Activated T-helper 2 cell treated with anti-CD3 and anti-CD28 coated beads, Interferon-gamma antibody, Interleukin-2, Interleukin-4, amounts not matched to agents 10 μg/mL and 5 μg/mL and 100 μg/mL, durations not matched to agents 14 hours and 24 hours and 36 hours (primary cell): Measurements from ENCODE around the gene SLC35E4. TPM values are rescaled to one million over a fixed set of nuclear protein-coding genes. Genes with fewer than 3 reads are reported as not detected.

Experiments
- DNase-seq: peaks from one replicate; pipeline ENCODE4 v3.0.0; 2021; ENCODE audit warnings: low spot score
- H3K27ac Mint-ChIP-seq: one replicate; pipeline ENCODE4 v1.8.0; 2021; ENCODE audit warnings: mixed read lengths
- H3K27me3 Mint-ChIP-seq: one replicate; pipeline ENCODE4 v1.8.0; 2021; ENCODE audit warnings: low read depth, mixed read lengths
- H3K36me3 Mint-ChIP-seq: one replicate; pipeline ENCODE4 v1.8.0; 2021; ENCODE audit warnings: low read depth, mixed read lengths
- H3K4me1 Mint-ChIP-seq: one replicate; pipeline ENCODE4 v1.8.0; 2021; ENCODE audit warnings: low read depth, mixed read lengths
- H3K4me3 Mint-ChIP-seq: one replicate; pipeline ENCODE4 v1.8.0; 2021; ENCODE audit warnings: low read depth, mild to moderate bottlenecking, moderate library complexity, mixed read lengths
- H3K9me3 Mint-ChIP-seq: one replicate; pipeline ENCODE4 v1.8.0; 2021; ENCODE audit warnings: mixed read lengths
- intact Hi-C: fragments of 100-400 bp; cut with micrococcal nuclease; formaldehyde crosslinking; loops from one replicate; pipeline ENCODE4 v1.15.1; 2023
- total RNA-seq: library from RNA; stranded (reverse); gene quantifications from 2 replicates; pipeline ENCODE4 v1.2.3, GENCODE V29; 2022

The SLC35E4 gene
- total RNA-seq, 1 donor from 2014 or later, result 8.3 TPM

DNA sequence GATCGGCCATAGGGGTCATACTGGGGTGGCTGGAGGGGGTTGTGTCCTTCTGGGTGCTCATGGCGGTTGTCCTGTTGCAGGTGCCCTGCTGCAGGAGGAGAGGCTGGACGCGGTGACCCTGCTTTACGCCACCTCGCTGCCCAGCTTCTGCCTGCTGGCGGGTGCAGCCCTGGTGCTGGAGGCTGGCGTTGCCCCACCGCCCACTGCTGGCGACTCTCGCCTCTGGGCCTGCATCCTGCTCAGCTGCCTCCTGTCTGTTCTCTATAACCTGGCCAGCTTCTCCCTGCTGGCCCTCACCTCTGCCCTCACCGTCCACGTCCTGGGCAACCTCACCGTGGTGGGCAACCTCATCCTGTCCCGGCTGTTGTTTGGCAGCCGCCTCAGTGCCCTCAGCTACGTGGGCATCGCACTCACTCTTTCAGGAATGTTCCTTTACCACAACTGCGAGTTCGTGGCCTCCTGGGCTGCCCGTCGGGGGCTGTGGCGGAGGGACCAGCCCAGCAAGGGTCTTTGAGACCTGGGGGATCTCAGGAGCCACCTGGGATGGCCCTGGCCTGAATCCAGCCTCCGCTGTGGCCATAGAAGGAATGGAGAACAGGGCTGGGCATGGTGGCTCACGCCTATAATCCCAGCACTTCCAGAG, 11.1 kb downstream of the SLC35E4 start:
- intact Hi-C loops, result loop anchor here (5.0 kb wide), 1 partner anchor 39 kb away; the partner anchor contains the start of gene TCN2
- Mint-ChIP-seq H3K27ac (no peak overlapping the region), H3K36me3 (peaks cover 9% of the 10 kb centered on the region), H3K27me3 (no peaks in the 10 kb centered on the region), H3K4me1 (peaks cover 41% of the 10 kb centered on the region), H3K9me3 (no peaks in the 10 kb centered on the region), H3K4me3 (no peak overlapping the region)
- no peak for DNase-seq

DNA sequence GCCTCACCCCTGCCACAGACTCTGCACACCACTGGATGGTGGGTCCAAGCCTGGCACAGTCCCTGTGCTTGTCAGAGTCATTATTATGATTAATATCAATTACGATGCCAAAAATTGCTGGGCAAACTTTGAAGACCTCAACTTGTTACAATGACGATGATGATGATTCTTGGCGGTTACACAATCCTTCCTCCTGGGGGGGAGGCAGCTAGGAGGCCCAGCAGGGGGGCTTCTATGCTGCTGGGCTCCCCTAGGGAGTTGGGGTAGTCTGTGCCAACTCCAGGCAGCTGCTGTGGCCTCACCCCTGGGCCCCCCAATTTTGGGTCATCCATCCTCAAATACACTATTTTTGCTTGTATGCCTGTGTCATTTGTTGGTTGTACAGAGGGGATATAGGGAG, 12.0 kb downstream of the SLC35E4 start:
- no peak for DNase-seq
- no peaks in the 10 kb centered on the region for H3K27me3 Mint-ChIP-seq
- no peak overlapping the region for H3K27ac Mint-ChIP-seq
- H3K9me3 Mint-ChIP-seq, result no peaks in the 10 kb centered on the region
- peaks cover 49% of the 10 kb centered on the region for H3K4me1 Mint-ChIP-seq
- H3K36me3 Mint-ChIP-seq, result peaks cover 9% of the 10 kb centered on the region
- no peak overlapping the region for H3K4me3 Mint-ChIP-seq
- intact Hi-C loops, result loop anchor here (5.0 kb wide), 1 partner anchor 40 kb away; the partner anchor contains the start of gene TCN2

DNA sequence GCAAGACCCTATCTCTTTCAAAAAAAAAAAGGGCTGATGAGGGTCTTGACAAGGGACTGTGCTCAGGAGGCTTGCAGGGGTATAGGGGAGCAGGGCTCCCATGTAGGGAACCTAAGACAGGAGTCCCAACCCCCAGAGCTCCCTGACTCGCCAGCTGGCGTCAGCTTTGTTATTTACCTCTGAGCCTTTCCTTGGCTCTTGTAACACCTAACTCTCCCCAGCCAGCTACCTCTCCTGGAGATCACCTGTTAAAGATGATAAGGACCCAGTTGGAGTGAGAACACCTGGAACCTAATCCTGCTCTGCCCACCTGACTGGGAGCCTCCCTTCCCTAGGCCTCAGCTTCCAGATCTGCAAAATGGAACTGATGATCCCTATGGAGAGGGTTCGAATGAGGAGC, 13.2 kb downstream of the SLC35E4 start:
- H3K4me1 Mint-ChIP-seq, result peaks cover 45% of the 10 kb centered on the region
- intact Hi-C loops, result loop anchor here (1.0 to 5.0 kb wide), 4 partner anchors 14 to 93 kb away; partner anchors contain the start of genes DUSP18, SLC35E4 and TCN2
- H3K27me3 Mint-ChIP-seq, result no peaks in the 10 kb centered on the region
- peak overlapping the region; percentile 83 for H3K27ac Mint-ChIP-seq
- no peak overlapping the region for H3K4me3 Mint-ChIP-seq
- H3K36me3 Mint-ChIP-seq, result peaks cover 9% of the 10 kb centered on the region
- no peak for DNase-seq
- no peaks in the 10 kb centered on the region for H3K9me3 Mint-ChIP-seq

DNA sequence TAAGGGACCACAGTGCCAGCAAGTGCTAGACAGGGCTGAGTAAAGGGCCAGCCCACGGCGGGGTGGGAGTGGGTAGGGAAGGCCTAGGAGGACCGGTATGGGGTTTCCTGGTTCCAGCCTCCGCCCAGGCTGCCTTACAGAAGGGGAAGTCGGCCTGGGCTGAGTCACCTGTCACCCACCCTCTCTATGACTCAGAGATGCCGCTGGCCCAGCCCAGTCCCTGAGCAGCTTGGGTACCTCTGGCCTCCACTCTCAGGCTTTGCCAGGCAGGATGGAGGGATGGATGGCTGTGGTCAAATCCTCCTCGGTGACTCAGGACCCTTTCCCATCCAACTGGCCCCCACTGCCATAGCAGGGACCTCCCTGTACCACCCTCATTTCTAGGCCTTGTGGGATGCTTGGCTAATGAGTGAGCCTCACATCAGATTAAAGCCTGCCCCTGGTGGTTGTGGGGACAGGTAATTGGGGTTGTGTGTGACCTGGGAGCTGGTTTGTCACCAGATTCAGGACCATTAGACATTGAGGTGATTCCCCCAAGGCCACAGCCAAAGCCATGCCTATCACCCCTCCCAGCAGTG, 13.9 kb downstream of the SLC35E4 start:
- no peak overlapping the region for H3K4me3 Mint-ChIP-seq

DNA sequence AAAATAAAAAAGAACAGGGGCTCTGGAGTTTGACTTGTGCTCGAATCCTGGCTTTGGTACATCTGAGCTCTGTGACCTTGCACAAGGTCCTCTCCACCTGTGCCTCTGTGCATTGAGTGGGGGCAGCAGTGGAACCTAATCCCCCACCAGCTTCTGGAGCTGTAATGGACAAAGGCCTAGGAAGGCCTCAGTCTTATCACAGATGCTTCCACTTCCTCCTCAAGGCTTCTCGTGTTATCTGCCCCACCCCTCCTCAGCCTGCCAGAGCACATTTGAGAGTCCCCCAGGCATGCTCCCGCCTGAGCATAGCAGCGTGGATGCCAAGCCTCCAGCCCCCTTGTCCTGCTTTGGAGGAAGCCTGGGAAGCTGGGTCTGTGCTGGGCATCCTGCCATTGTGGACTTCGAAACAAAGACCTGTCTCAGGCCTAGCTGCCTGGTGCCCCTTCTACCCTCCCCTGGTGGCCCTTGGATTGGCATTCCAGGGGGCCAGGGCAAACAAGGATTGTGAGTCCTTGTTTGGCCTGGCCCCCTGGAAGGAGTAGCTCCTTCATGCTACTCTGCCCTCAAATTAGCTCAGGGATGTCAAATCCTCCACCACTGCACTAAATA, 15.0 kb downstream of the SLC35E4 start:
- no peak for DNase-seq
- peak overlapping the region; percentile 33 for H3K27ac Mint-ChIP-seq
- H3K27me3 Mint-ChIP-seq, result no peaks in the 10 kb centered on the region
- H3K36me3 Mint-ChIP-seq, result peaks cover 12% of the 10 kb centered on the region
- H3K4me1 Mint-ChIP-seq, result peaks cover 36% of the 10 kb centered on the region
- intact Hi-C loops, result no loop called here
- no peak overlapping the region for H3K4me3 Mint-ChIP-seq
- H3K9me3 Mint-ChIP-seq, result no peaks in the 10 kb centered on the region

More for the DNA sequence above, 13.9 kb downstream of the SLC35E4 start:
- H3K36me3 Mint-ChIP-seq, result peaks cover 12% of the 10 kb centered on the region
- peak; percentile 65 for DNase-seq
- peak overlapping the region; percentile 83 for H3K27ac Mint-ChIP-seq
- peaks cover 39% of the 10 kb centered on the region for H3K4me1 Mint-ChIP-seq
- no peaks in the 10 kb centered on the region for H3K27me3 Mint-ChIP-seq
- no peaks in the 10 kb centered on the region for H3K9me3 Mint-ChIP-seq
- intact Hi-C loops, result loop anchor here (1.0 to 5.0 kb wide), 4 partner anchors 15 to 93 kb away; partner anchors contain the start of genes DUSP18, SLC35E4 and TCN2

DNA sequence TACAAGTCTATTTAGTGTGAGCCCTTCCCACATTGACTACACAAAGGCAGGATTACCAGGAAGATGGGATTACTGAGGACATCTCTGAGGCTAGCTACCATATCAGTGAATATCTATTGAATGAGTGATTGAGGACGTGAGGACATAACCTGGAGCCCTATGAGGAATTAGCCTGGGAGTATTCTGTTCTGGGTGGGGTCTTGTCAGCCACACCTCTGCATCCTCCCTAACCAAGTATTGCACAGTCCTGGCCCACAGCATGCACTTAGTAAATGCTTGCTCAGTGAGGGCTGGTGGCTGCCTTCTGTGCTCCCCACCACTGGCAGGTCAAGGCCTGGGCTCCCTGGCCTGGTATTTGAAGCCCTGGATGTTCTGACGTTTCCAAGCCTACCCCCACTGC, 17.3 kb downstream of the SLC35E4 start:
- Mint-ChIP-seq H3K9me3 (no peaks in the 10 kb centered on the region), H3K36me3 (peaks cover 9% of the 10 kb centered on the region), H3K27me3 (no peaks in the 10 kb centered on the region), H3K27ac (peak overlapping the region; percentile 29), H3K4me3 (no peak overlapping the region), H3K4me1 (peaks cover 33% of the 10 kb centered on the region)
- intact Hi-C loops, result no loop called here
- DNase-seq, result no peak

DNA sequence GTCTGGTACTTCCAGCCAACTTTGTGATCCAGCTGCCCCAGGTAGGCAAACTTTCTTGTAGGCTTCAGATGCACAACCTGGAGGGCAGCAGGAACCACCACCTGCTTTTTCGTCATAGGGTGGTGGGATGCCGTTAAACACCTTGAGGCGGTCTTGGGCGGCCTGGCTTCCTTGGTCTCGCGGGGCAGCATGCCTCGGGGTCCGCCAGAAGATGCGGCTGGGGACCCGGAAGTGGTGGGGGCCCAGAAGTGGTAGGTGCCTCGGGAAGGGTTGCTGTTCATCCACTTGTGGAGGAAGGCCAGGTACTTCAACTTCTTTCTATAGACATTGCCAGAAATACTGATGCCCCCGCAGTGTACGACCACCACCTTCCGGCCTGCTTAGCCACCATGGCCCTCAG, 18.8 kb downstream of the SLC35E4 start:
- Mint-ChIP-seq H3K27me3 (no peaks in the 10 kb centered on the region), H3K4me3 (no peak overlapping the region), H3K4me1 (peaks cover 24% of the 10 kb centered on the region), H3K27ac (no peak overlapping the region), H3K36me3 (peaks cover 3% of the 10 kb centered on the region), H3K9me3 (no peaks in the 10 kb centered on the region)
- intact Hi-C loops, result no loop called here
- no peak for DNase-seq

DNA sequence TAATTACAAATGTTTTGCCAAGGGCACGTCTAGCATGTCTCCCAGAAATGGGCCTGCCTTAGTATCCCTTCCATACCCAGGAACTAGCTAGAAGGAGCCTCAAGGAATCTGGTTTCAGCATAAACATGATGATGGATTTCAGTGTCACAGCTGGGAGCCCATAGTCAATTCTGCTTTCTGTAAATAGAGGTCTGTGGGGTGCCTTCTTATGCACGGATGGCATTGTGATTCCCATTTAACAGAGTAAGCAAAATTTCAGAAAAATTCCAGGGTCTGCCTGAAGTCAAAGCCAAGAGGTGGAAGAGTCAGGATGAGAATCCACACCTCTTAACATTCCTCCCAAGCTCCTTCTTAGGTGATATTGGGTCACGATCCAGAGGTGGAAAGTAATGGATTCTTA, 20.0 kb downstream of the SLC35E4 start:
- H3K27ac Mint-ChIP-seq, result no peak overlapping the region
- no peak for DNase-seq

DNA sequence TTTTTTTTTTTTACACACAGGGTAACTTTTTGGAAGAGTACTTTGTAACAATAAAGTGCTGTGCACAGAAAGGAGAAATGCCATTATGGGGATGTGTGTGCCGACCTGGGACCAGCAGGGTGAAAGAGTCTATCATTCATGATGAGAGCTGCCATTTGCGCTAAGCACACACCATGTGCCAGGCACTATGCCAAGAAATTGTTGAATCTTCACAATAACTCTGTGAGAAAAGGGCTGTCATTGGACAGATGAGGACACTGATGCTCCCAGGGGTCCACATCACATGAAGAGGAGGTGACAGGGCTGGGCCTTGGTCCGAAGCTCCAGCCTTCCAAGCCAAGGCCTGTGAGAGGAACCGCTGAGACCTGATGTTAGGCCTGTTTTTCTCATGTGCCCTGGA, 26.5 kb downstream of the SLC35E4 start:
- no peak for DNase-seq
- Mint-ChIP-seq H3K36me3 (peaks cover 32% of the 10 kb centered on the region), H3K27ac (no peak overlapping the region), H3K4me1 (peaks cover 11% of the 10 kb centered on the region), H3K9me3 (no peaks in the 10 kb centered on the region), H3K27me3 (no peaks in the 10 kb centered on the region), H3K4me3 (no peak overlapping the region)
- intact Hi-C loops, result no loop called here

More for the DNA sequence above, 20.0 kb downstream of the SLC35E4 start:
- H3K4me3 Mint-ChIP-seq, result no peak overlapping the region
- intact Hi-C loops, result no loop called here
- no peaks in the 10 kb centered on the region for H3K9me3 Mint-ChIP-seq
- peaks cover 13% of the 10 kb centered on the region for H3K36me3 Mint-ChIP-seq
- H3K27me3 Mint-ChIP-seq, result no peaks in the 10 kb centered on the region
- peaks cover 19% of the 10 kb centered on the region for H3K4me1 Mint-ChIP-seq

DNA sequence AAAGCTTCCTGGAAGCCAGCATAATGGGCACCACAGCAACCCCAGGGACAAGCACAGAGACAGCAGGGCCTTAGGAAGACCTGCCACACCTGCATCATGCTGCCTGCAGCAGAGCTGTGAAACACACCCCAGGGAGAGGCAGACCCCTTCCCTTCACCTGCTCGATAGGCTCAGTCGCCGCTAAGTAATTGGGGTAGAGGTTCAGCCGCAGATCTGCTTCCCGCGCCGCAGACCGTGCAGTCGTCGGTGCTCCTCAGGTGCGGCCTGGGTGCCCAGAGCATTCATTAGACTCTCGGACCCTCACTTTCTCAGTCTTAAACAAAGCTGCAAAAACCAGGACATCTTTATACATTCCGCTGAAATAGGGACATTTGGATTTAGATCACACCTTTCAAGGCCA, 29.2 kb downstream of the SLC35E4 start:
- intact Hi-C loops, result no loop called here
- H3K27me3 Mint-ChIP-seq, result peaks cover 7% of the 10 kb centered on the region
- no peak overlapping the region for H3K27ac Mint-ChIP-seq
- no peak overlapping the region for H3K4me3 Mint-ChIP-seq
- H3K36me3 Mint-ChIP-seq, result peaks cover 30% of the 10 kb centered on the region
- no peak for DNase-seq
- H3K9me3 Mint-ChIP-seq, result no peaks in the 10 kb centered on the region
- H3K4me1 Mint-ChIP-seq, result peaks cover 16% of the 10 kb centered on the region

DNA sequence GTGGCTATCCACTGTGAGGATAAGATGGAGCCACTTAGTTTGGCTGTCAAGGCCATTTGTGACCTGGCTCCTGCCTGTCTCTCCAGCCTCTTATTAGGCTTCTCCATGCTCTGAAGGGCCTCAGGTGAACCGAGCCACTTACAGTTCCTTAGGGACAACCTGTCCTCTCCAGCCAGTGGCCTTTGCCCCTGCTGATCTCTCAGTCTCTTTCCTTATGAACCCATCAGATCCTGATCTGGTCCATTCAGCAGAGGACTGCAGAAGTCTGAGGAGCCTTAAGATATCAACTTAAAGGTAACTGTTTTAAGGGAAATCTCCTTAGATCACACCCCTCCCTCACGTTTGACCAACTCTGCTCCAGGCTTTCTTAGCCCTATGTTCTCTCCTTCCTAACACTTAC, 29.7 kb downstream of the SLC35E4 start:
- Mint-ChIP-seq H3K27me3 (peaks cover 7% of the 10 kb centered on the region), H3K9me3 (no peaks in the 10 kb centered on the region), H3K4me3 (no peak overlapping the region), H3K36me3 (peaks cover 25% of the 10 kb centered on the region), H3K4me1 (peaks cover 16% of the 10 kb centered on the region), H3K27ac (no peak overlapping the region)
- DNase-seq, result no peak
- intact Hi-C loops, result no loop called here

DNA sequence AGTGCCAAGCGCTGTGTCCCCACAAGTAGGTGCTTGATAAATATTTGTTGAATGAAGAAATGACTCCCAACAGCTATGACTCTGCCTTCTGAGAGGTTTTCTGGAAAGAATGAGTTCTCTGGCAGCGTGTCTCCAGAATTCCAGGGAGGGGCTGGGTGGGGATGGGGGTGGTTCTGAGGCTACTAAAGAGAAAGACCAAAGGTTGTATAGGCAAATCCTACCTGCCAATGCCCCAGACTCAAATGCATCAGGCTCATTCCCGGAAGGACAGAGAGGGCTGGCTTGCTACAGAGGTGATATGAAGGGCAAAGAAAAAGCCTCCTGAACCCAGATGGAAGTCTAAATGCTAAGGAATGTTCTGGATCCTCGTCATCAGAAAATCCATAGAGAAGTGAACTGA, 30.2 kb downstream of the SLC35E4 start:
- intact Hi-C loops, result no loop called here
- no peak overlapping the region for H3K4me3 Mint-ChIP-seq
- H3K9me3 Mint-ChIP-seq, result no peaks in the 10 kb centered on the region
- H3K36me3 Mint-ChIP-seq, result peaks cover 22% of the 10 kb centered on the region
- no peak overlapping the region for H3K27ac Mint-ChIP-seq
- peaks cover 16% of the 10 kb centered on the region for H3K4me1 Mint-ChIP-seq
- H3K27me3 Mint-ChIP-seq, result peaks cover 7% of the 10 kb centered on the region
- no peak for DNase-seq

DNA sequence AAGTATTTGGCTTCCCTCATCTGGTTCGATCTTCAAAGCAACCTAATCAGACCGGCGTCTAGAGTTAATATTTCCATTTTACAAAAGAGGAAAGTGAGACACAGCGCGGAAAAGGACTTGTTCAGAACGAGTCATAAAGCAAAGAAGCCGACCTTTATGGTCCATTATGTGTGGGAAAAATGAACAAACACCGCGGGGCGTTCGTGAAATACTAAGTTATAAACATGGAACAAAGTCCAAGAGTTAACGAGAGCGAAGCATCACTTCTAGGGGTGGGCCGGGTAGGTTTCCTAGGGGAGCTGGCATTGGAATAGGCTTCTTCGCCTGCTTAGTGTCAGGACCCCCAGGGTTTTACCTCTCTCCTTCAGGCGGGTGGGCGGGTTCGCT, 31.5 kb downstream of the SLC35E4 start:
- H3K4me3 Mint-ChIP-seq, result peak overlapping the region; percentile 87
- H3K9me3 Mint-ChIP-seq, result no peaks in the 10 kb centered on the region
- H3K36me3 Mint-ChIP-seq, result peaks cover 20% of the 10 kb centered on the region
- H3K4me1 Mint-ChIP-seq, result peaks cover 16% of the 10 kb centered on the region
- intact Hi-C loops, result loop anchor here (1.0 kb wide), 2 partner anchors 18 to 33 kb away; no protein-coding TSS in a partner anchor
- no peak for DNase-seq
- peaks cover 7% of the 10 kb centered on the region for H3K27me3 Mint-ChIP-seq
- H3K27ac Mint-ChIP-seq, result peak overlapping the region; percentile 59
